ENCODE results near the gene CCZ1.
A peak's percentile ranks its signal among the peaks of the same experiment; 100 is the strongest.
"Not testable (repeated sequence)": the region's sequence is repeated elsewhere in the genome, so short reads cannot be mapped to it uniquely, and the experiment has no call there.

Gene CCZ1

GRCh38 chr7:5898480-5899224, at the start of gene CCZ1:
Gene CCZ1 (plus strand): TSS chr7:5898733. CDS start chr7:5898800, 67 bp downstream.
- peak; percentile 53 for DNase-seq

- no peak for DNase-seq
Observed at GRCh38 chr7:5850944-5851343, 47.6 kb upstream of the CCZ1 start.

DNA sequence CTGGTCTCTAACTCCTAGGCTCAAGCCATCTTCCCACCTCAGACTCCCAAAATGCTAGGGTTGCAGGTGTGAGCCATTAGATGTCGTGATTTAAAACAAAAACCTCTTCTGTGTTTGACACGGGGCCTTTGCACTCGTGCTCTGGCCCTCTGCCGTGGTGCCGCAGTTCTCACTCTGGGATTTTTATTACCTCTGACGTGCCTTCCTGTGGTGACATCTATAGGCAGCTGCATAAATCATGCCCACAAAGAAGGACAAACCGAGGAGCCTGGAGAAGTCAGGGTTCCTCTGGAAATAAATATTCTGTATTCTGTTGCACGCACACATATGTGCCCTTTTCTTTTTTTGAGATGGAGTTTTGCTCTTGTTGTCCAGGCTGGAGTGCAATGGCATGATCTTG, 43.8 kb upstream of the CCZ1 start:
- DNase-seq = no peak

DNA sequence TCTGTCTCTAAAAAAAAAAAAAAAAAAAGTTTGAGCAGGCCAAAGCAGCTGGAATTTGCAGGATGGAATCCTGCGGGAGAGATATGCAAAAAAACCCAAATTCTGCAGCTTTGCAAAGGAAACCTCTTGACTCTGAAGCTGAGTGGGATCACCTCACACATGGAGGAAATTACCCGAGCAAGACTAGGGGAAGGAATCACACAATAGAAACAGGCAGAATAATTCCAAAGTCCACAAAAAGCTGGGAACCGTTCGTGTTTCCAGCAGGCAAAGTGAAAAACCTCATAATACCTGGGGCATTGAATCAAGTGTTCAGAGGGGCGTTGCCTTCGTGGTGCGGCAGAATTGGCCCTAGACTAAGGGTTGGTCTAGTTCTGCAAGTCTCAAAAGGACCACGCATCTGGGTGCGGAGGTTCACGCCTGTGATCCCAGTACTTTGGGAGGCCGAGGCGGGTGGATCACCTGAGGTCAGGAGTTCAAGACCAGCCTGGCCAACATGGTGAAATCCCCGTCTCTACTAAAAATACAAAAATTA, 41.4 kb upstream of the CCZ1 start:
- not testable (repeated sequence) for DNase-seq

DNA sequence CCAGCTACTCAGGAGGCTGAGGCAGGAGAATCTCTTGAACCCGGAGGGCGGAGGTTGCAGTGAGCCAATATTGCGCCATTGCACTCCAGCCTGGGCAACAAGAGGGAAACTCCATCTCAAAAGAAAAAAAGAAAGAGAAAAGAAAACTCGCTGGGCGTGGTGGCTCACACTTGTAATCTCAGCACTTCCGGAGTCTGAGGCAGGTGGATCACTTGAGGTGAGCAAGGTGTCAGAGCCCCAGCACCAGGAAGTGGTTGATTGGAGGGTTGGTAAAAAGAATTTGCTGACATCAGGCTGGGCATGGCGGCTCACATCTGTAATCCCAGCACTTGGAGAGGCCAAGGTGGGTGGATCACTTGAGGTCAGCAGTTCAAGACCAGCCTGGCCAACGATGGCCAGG, 40.0 kb upstream of the CCZ1 start:
- not testable (repeated sequence) for DNase-seq

DNA sequence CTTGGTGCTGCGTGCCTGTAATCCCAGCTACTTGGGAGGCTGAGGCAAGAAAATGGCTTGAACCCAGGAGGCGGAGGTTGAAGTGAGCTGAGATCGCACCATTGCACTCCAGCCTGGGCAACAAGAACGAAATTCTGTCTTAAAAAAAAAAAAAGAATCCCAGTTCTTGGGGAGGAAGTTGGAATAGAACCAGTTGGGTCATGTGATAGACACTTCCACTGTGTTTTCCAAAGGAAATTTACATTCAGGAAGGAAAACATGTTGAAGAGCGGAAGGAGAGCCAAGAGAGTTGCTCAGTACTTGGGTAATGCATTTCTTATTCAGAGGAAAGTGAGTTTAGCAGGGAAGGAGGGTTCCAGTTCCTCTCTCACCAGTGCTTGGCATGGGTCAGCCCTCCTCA, 37.3 kb upstream of the CCZ1 start:
- not testable (repeated sequence) for DNase-seq

GRCh38 chr7:5862753-5863366, 35.7 kb upstream of the CCZ1 start:
- not testable (repeated sequence) for DNase-seq

DNA sequence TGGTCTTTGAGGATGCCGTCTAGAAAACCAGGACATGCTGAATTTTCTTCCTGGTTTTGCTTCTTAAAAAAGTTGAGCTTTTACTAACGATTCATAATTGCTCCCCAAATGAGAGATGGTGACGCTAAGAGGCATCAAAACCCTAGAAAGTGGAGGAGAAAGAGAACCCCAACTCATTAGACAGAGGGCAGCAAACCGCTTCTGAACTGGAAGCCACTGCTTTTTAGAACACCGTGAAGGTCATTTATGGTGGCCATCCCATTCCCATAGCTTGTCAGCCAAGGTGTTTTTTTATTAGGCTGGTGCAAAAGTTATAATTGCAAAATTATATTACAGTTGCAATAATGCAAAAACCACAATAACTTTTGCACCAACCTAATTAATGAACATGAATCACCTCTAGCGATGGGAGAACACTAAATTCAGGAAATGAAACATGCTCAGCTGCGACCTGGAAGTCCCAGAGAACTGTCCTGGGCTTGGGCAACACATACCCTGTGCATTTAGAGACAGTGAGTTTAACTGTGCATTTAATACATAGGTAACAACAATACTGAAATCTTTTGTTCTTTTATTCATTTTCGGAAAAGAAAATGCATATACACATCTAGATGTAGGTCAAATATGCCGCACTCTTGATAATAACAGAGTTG, 33.1 kb upstream of the CCZ1 start:
- DNase-seq = not testable (repeated sequence)

DNA sequence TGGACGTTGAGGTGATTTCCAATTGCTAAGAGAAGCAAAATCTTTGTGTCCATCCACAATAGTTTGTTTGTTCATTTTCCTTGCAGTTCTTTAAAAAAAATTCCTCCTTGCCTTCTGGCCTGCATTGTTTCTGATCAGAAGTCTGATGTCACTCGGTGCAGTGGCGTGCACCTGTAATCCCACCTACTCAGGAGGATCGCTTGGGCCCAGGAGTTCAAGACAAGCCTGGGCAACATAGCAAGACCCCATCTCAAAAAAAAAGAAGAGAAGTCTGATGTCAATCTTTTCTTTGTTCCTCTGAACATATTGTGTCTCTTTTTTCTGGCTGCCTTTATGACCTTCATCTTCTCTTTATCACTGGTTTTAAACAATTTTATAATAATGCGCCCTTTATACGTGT, 31.5 kb upstream of the CCZ1 start:
- no peak for DNase-seq

DNA sequence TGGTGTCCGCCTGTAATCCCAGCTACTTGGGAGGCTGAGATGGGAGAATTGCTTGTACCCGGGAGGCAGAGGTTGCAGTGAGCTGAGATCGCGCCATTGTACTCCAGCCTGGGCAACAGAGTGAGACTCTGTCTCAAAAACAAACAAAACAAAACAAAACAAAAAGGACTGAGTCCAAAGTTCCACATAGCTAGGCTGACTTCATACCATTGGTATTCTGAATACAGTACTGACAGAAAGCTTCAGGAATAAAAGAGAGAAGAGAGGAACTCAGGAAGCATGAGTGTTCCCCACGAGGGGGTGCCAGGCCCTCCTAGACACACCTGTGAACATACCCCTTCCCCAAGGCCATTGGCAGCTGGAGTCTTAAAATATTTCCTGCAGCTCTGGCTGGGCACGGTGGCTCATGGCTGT, 29.6 kb upstream of the CCZ1 start:
- DNase-seq = not testable (repeated sequence)

DNA sequence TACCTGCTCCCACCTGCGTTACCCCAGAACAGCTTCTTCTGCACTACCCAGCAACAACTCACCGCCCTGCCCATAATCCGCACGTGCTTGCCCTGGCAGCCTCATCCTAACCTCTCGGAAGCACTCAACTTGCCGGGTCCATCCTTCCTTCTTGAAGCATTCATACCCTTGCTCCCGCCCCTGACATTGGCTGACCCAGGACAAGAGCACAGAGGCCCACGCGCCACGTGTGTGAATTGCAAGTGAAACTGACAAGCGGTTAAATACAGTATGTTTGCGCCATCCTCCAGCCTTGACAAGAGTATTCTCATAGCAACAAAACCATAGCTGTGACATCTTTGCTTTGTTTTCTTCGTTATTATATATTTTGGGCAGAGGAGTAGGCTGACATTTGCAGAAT, 28.8 kb upstream of the CCZ1 start:
- no peak for DNase-seq

GRCh38 chr7:5870311-5870710, 28.2 kb upstream of the CCZ1 start:
- no peak for DNase-seq

- DNase-seq = no peak
Observed at GRCh38 chr7:5872326-5872725, 26.2 kb upstream of the CCZ1 start.

DNA sequence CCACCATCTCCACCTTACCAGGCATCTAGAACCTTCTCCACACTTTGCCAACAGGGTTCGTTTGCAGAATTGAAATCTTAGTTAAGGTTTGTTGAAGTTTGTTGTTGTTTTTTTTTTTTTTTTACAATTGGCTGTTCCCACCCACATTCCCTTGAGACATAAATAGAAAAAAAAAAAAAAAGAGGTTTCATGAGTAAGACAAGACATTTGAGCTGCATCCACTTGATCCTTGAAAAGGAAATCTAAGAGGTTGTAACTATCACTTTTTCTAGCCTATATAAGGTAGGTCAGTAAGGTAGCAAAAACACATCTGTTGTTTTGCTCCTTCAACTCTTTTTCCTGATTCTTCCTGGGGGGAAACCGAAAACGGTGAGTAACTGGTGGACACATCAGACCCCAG, 18.9 kb upstream of the CCZ1 start:
- DNase-seq = peak; percentile 73

- not testable (repeated sequence) for DNase-seq
Observed at GRCh38 chr7:5880106-5880505, 18.4 kb upstream of the CCZ1 start.

GRCh38 chr7:5884431-5884830, 14.1 kb upstream of the CCZ1 start:
- peak; percentile 54 for DNase-seq

DNA sequence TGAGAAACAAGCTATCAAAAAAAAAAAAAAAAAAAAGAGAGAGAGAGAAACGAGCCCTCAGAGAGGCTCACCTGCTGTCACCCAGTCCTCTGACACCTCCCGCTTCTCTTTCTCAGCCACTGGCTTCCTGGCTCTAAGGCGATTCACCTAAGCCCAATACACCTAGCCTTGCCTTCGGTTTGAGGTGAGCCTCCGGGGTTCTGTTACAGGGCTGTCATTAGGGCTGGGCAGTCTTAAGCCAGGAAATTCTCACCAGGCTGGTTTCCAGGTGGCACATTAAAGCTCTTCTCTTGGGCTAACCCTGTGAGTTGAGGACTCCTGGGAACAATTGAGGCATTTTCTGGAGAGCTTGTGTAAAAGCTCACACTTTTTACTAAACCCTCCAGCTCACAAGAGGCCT, 10.5 kb upstream of the CCZ1 start:
- peak; percentile 57 for DNase-seq

DNA sequence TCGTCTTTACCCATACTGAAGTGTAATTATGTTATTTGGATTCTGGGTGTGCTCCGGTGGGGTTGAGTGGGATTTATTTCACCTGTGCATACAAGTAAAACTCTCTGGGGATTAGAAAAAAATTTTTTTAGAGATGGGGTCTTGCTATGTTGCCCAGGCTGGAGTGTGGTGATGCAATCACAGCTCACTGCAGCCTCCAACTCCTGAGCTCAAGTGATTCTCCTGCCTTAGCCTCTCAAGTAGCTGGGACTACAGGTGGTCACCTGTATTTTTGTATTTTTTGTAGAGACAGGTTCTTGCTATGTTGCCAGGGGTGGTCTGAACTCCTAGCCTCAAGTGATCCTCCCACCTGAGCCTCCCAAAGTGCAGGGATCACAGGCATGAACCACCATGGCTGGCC, 8.3 kb upstream of the CCZ1 start:
- peak; percentile 55 for DNase-seq

DNA sequence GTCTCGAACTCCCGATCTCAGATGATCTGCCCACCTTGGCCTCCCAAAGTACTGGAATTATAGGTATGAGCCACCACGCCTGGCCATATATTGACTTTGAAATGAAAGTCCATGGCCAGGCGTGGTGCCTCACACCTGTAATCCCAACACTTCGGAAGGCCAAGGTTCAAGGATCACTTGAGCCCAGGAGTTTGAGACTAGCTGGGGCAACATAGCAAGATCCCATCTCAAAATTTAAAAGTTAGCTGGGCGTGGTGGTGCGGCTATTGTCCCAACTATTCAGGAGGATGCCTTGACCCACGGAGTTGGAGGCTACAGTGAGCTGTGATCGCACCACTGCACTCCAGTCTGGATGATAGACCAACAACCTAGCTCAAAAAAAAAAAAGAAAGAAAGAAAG, 6.0 kb upstream of the CCZ1 start:
- DNase-seq = no peak

GRCh38 chr7:5897369-5897919, 1.1 kb upstream of the CCZ1 start:
- DNase-seq = peak; percentile 69

DNA sequence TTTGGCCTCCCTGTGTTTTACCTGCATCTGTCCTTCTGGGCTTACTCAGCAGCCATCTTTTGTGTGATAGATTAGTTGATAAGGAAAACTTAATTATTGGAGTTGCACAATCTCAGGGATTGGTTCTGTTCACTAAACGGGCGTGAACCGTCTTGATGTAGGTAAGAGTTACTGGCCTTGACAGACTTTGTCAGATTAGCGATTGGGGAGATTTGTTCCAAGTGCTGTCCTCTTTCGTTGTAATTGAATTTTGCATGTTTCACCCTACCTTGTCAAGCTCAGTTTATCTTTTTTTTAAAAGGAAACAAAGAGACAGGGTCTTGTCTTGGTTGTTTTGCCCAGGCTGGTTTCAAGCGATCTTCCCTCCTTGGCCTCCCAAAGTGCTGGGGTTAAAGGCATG, 4.5 kb downstream of the CCZ1 start:
- not testable (repeated sequence) for DNase-seq

DNA sequence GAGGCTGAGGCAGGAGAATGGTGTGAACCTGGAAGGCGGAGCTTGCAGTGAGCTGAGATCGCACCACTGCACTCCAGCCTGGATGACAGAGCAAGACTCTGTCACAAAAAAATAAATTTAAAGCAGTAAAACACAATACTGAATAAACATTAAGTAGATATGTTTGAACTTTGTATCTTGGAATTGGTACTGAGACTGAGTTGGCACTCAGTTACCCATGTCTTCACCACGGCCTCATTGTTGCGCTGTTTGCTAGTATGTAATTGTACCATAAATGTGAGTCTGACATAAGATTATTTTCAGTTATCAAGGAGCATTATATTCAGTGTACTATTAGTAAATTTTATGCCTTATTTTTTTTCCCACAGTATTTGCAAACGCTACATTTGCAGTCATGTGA, 6.2 kb downstream of the CCZ1 start:
- not testable (repeated sequence) for DNase-seq

GRCh38 chr7:5908835-5909234, 10.3 kb downstream of the CCZ1 start:
- DNase-seq = not testable (repeated sequence)

- DNase-seq = not testable (repeated sequence)
Observed at GRCh38 chr7:5916529-5916928, 18.0 kb downstream of the CCZ1 start.

Measured in NCI-H2171 treated with DMSO at 0.1 percent for 48 hours (cell line).